Measurements from ENCODE around the gene JAZF1. TPM values are rescaled to one million over a fixed set of nuclear protein-coding genes. Genes with fewer than 3 reads are reported as not detected.

Gene JAZF1
- total and polyA plus RNA-seq, 12 donors: 6.9 to 42.3 (median 30.0) TPM

DNA sequence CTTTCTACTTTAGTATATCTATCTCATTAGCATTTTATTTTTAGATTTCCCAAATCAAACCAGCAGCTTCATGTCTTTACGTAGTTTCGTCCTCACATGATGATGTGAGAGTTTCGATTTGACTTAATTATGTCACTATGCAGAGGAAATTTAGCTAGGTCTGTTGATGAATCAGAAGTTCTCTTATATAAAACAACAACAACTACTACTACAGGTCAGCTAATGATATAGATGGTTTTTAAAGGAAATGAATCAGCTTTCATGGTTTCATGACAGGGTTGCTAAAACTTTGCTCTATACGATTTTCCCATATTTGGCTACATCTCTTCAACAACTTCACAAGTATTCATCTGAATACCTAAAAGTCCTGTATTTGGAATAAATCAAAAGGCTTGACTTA is 28.6 kb downstream of the JAZF1 start:
- WGBS, 2 donors: 88 to 91% methylated on average over 4 of the region's 4 CpGs

GRCh38 chr7:28149291-28150101 is 31.1 kb downstream of the JAZF1 start:
- Histone ChIP-seq H3K27me3 (no peaks in the 10 kb centered on the region), H3K4me1 (peaks cover 0 to 45% (median 30%) of the 10 kb centered on the region in 9 donors), H3K27ac (no peak overlapping the region), H3K4me3 (no peak overlapping the region), H3K36me3 (peaks cover 0 to 3% (median 0%) of the 10 kb centered on the region in 9 donors), H3K9me3 (no peaks in the 10 kb centered on the region)
- intact Hi-C loops (cut with DNase I): no loop called here
- TF ChIP-seq, protein P1, sequence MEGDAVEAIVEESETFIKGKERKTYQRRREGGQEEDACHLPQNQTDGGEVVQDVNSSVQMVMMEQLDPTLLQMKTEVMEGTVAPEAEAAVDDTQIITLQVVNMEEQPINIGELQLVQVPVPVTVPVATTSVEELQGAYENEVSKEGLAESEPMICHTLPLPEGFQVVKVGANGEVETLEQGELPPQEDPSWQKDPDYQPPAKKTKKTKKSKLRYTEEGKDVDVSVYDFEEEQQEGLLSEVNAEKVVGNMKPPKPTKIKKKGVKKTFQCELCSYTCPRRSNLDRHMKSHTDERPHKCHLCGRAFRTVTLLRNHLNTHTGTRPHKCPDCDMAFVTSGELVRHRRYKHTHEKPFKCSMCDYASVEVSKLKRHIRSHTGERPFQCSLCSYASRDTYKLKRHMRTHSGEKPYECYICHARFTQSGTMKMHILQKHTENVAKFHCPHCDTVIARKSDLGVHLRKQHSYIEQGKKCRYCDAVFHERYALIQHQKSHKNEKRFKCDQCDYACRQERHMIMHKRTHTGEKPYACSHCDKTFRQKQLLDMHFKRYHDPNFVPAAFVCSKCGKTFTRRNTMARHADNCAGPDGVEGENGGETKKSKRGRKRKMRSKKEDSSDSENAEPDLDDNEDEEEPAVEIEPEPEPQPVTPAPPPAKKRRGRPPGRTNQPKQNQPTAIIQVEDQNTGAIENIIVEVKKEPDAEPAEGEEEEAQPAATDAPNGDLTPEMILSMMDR (IDR thresholded peaks at IDR 0.05): no peak
- 63 to 72% methylated on average over 8 of the region's 8 CpGs for WGBS, 2 donors
- DNase-seq (no peak), ATAC-seq (no peak)

More for the DNA sequence above, 28.6 kb downstream of the JAZF1 start:
- Histone ChIP-seq H3K4me3 (no peak overlapping the region), H3K4me1 (peaks cover 0 to 63% (median 43%) of the 10 kb centered on the region in 9 donors), H3K27me3 (no peaks in the 10 kb centered on the region), H3K27ac (no peak overlapping the region), H3K36me3 (no peaks in the 10 kb centered on the region), H3K9me3 (no peaks in the 10 kb centered on the region)
- intact Hi-C loops (cut with DNase I): no loop called here
- no peak for DNase-seq
- TF ChIP-seq, protein P1 (IDR thresholded peaks at IDR 0.05): no peak
- ATAC-seq: no peak

- ATAC-seq (no peak), DNase-seq (no peak)
- H3K4me1 ChIP-seq: peaks cover 0 to 47% (median 20%) of the 10 kb centered on the region in 9 donors
- intact Hi-C loops (cut with DNase I): no loop called here
- TF ChIP-seq, protein P1 (IDR thresholded peaks at IDR 0.05): no peak
- no peaks in the 10 kb centered on the region for H3K27me3 ChIP-seq
- 89 to 91% methylated on average over 2 of the region's 2 CpGs for WGBS, 2 donors
- H3K9me3 ChIP-seq: no peaks in the 10 kb centered on the region
- no peak overlapping the region for H3K4me3 ChIP-seq
- no peak overlapping the region for H3K27ac ChIP-seq
- peaks cover 0 to 3% (median 0%) of the 10 kb centered on the region in 9 donors for H3K36me3 ChIP-seq
Measured at GRCh38 chr7:28145931-28146330, 34.7 kb downstream of the JAZF1 start.

DNA sequence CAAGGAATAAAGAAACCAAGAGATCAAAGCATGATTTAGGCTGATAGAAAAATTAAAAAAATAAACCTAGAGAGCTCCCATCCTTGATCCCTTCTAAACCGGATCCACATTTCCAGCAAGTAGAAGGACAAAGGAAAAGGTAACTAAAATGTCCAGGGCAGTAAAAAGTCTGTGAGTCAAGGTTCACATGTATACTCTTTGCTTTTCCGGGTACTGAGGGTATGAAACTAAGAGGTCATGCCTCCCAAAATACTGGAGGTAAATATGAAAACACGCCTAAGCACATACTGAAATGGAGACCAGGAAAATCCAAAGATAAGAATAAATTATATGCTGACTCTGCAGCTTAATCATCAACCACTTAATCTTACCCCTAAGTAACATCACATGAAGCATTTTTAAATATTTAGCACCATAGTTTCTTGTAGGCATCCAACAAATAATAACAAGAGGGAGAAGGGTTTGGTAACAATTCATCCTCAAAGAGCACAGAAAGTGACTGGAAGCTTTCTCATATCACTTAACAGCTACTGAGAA is 35.4 kb downstream of the JAZF1 start:
- intact Hi-C loops (cut with DNase I): no loop called here
- TF ChIP-seq, protein P1 (IDR thresholded peaks at IDR 0.05): no peak
- Histone ChIP-seq H3K4me1 (peaks cover 0 to 53% (median 20%) of the 10 kb centered on the region in 9 donors), H3K36me3 (peaks cover 0 to 3% (median 0%) of the 10 kb centered on the region in 9 donors), H3K27me3 (no peaks in the 10 kb centered on the region), H3K9me3 (no peaks in the 10 kb centered on the region), H3K27ac (no peak overlapping the region), H3K4me3 (no peak overlapping the region)
- WGBS, 2 donors: 92 to 98% methylated on average over 3 of the region's 3 CpGs
- DNase-seq (no peak), ATAC-seq (no peak)
